ENCODE results near the gene COL5A3. TPM values are rescaled to one million over a fixed set of nuclear protein-coding genes. Genes with fewer than 3 reads are reported as not detected.
A peak's percentile ranks its signal among the peaks of the same experiment; 100 is the strongest.

COL5A3 gene
- polyA plus RNA-seq, 3 donors from 2014 or later: not detected

GRCh38 chr19:9981406-9982260 is 28.7 kb downstream of the COL5A3 start:
- no peak for DNase-seq
- Mint-ChIP-seq H3K4me1 (no peaks in the 10 kb centered on the region), H3K27ac (no peak overlapping the region), H3K4me3 (no peak overlapping the region), H3K27me3 (ENCODE audit: low read depth in 3 of 3) (peaks cover 0 to 3% (median 0%) of the 10 kb centered on the region in 3 donors), H3K9me3 (no peaks in the 10 kb centered on the region), H3K36me3 (no peaks in the 10 kb centered on the region)

DNA sequence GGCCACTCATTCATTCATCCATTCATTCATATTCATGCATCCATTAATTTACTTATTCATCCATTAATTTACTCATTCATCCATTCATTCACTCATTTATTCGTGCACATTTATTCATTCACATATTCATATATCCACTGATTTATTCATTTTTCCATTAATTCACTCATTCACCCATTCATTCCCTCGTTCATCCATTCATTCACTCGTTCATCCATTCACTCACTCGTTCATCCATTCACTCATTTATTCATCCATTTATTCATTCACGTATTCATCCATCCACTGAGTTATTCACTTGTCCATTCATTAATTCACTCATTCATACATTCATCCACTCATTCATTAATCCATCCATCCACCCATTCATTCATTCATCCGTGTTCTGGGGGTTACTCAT is 38.2 kb downstream of the COL5A3 start:
- Mint-ChIP-seq H3K9me3 (no peaks in the 10 kb centered on the region), H3K27me3 (ENCODE audit: low read depth in 3 of 3) (peaks cover 0 to 19% (median 12%) of the 10 kb centered on the region in 3 donors), H3K36me3 (peaks cover 0 to 16% (median 0%) of the 10 kb centered on the region in 3 donors), H3K27ac (no peak overlapping the region), H3K4me1 (peaks cover 10 to 11% of the 10 kb centered on the region in 2 donors), H3K4me3 (no peak overlapping the region)
- DNase-seq: no peak

DNA sequence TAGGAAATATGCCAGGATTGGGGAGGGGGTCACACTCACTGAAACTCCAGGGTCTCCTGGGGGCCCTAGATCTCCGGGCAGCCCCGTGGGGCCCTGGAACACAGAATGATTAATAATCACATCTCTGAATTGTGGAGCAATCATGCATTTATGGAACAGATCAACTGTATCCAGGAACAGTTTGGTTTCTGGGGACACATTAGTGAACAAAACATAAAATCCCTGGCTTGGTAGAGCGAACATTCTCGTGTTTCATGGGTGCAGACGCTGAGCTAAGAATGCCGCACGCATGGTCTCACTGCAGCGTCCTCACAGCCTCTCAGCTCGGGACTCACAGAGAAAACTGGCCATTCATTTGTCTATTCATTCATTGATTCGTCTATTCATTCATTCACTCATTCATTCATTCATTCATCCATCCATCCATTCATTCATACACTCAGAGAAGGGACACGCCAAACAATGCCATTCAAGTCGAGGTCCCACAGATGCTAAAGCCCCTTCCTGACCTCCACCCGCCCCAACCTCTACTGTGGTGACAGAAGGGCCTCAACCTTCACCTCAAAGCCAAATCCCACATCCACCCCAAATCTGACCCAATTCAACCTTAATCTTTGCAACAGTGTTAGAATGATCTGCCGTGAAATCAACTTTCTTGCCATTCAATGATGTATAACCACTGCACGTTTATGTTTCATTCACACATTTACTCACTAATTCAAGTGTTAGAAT is 39.0 kb downstream of the COL5A3 start:
- Mint-ChIP-seq H3K36me3 (peaks cover 0 to 16% (median 0%) of the 10 kb centered on the region in 3 donors), H3K4me3 (no peak overlapping the region), H3K27ac (no peak overlapping the region), H3K9me3 (no peaks in the 10 kb centered on the region), H3K27me3 (ENCODE audit: low read depth in 3 of 3) (peaks cover 2 to 23% (median 15%) of the 10 kb centered on the region in 3 donors), H3K4me1 (peaks cover 10 to 11% of the 10 kb centered on the region in 2 donors)
- peak in 1 of 3 donors; percentile 17 for DNase-seq

- Mint-ChIP-seq H3K27me3 (ENCODE audit: low read depth in 3 of 3) (peaks cover 4 to 23% (median 15%) of the 10 kb centered on the region in 3 donors), H3K4me3 (no peak overlapping the region), H3K27ac (no peak overlapping the region), H3K4me1 (peaks cover 10 to 11% of the 10 kb centered on the region in 2 donors), H3K36me3 (peaks cover 0 to 16% (median 0%) of the 10 kb centered on the region in 3 donors), H3K9me3 (no peaks in the 10 kb centered on the region)
- DNase-seq: no peak
Observed at GRCh38 chr19:9970481-9970880, 39.8 kb downstream of the COL5A3 start.

DNA sequence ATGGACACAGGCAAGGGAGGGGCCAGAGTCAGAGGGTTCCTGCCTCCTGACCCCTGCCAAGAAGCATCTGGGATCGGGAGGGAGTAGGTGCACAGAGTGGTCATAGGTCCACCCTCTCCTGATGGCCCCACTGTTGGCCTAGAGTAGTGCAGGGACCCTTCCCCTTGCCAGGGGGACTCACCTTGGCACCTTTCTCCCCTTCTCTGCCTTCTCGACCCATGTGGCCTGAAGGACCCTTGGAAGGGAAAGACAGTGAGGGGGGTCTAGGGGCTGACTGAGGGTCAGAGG is 40.7 kb downstream of the COL5A3 start:
- H3K4me1 Mint-ChIP-seq: peaks cover 10 to 11% of the 10 kb centered on the region in 2 donors
- H3K9me3 Mint-ChIP-seq: no peaks in the 10 kb centered on the region
- H3K4me3 Mint-ChIP-seq: no peak overlapping the region
- H3K27ac Mint-ChIP-seq: no peak overlapping the region
- peaks cover 0 to 16% (median 0%) of the 10 kb centered on the region in 3 donors for H3K36me3 Mint-ChIP-seq
- peaks cover 4 to 23% (median 15%) of the 10 kb centered on the region in 3 donors for H3K27me3 Mint-ChIP-seq (ENCODE audit: low read depth in 3 of 3)
- DNase-seq: no peak

DNA sequence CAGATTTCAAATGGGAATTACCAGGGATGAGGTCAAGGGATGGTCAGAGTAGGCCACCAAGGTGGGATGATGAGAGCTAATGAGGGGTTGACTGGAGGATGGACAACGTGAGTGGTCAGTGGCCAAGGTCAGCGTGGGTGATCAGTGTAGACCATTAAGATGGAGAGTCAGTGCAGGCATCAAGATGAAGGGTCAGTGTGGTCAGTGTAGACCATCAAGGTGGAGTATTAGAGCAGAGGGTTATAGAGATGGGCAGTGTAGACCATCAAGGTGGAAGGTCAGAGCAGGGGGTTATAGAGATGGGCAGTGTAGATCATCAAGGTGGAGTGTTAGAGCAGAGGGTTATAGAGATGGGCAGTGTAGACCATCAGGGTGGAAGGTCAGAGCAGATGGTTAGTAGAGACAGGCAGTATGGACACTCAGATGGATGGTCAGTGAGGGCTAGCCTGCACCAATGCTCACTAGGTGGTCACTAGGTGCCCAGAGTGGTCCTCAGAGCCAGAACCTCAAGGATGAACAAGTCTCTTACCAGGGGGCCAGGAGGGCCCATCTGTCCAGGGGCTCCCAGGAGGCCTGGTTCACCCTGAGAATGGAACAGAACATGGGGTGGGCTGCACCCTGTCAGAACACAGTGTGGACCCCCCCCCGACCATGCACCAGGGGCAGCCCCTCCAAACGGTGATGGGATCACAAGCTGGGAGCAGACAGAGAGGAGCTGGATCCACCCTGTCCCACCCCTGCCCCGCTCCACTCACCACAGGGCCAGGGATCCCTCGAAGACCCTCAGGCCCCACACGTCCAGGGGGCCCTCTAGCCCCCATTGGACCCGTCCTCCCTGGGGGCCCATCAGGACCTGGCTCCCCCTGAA is 41.2 kb downstream of the COL5A3 start:
- Mint-ChIP-seq H3K27ac (no peak overlapping the region), H3K36me3 (peaks cover 0 to 16% (median 0%) of the 10 kb centered on the region in 3 donors), H3K27me3 (ENCODE audit: low read depth in 3 of 3) (peaks cover 4 to 24% (median 15%) of the 10 kb centered on the region in 3 donors), H3K9me3 (no peaks in the 10 kb centered on the region), H3K4me1 (peaks cover 10 to 11% of the 10 kb centered on the region in 2 donors), H3K4me3 (no peak overlapping the region)
- no peak for DNase-seq

DNA sequence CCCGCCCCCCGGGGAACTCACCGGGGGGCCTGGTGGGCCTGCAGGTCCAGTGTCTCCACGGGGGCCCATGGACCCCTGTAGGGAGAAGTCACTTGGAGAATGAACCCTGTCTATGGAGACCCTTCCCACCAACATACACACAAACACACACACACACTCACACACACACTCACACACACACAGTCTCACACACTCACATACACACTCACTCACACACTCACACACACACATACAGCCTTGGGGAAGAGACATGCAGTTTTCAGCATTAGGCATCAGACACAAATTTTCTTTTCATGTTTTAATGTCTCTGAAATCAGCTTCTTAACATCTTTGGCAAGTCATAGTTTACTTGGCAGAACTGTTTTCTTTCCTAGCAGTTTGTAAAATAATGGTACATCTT is 43.0 kb downstream of the COL5A3 start:
- Mint-ChIP-seq H3K27ac (no peak overlapping the region), H3K4me3 (no peak overlapping the region), H3K36me3 (peaks cover 0 to 19% (median 0%) of the 10 kb centered on the region in 3 donors), H3K4me1 (peaks cover 10 to 11% of the 10 kb centered on the region in 2 donors), H3K27me3 (ENCODE audit: low read depth in 3 of 3) (peaks cover 4 to 27% (median 14%) of the 10 kb centered on the region in 3 donors), H3K9me3 (no peaks in the 10 kb centered on the region)
- no peak for DNase-seq

DNA sequence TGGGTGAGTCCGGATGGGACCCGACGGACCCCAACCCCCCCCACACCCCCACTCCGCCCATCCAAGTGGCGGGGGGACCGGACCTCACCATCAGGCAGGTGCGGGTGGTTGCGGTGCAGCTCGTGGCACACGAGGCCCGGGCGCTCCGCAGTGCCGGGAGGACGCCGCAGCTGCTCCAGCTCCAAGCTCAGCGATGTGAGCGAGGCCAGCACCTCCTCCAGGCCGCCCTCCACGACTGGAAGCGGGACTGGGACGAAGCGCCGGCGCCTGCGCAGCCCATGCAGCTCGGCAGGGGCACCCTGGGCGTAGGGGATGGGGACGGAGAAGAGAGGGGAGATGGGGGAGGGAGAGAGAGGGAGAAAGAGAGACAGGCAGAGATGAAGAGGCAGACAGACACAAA is 43.9 kb downstream of the COL5A3 start:
- Mint-ChIP-seq H3K27me3 (ENCODE audit: low read depth in 3 of 3) (peaks cover 4 to 25% (median 11%) of the 10 kb centered on the region in 3 donors), H3K9me3 (no peaks in the 10 kb centered on the region), H3K36me3 (peaks cover 0 to 14% (median 0%) of the 10 kb centered on the region in 3 donors), H3K4me3 (no peak overlapping the region), H3K4me1 (peaks cover 2 to 5% of the 10 kb centered on the region in 2 donors), H3K27ac (no peak overlapping the region)
- DNase-seq: no peak

DNA sequence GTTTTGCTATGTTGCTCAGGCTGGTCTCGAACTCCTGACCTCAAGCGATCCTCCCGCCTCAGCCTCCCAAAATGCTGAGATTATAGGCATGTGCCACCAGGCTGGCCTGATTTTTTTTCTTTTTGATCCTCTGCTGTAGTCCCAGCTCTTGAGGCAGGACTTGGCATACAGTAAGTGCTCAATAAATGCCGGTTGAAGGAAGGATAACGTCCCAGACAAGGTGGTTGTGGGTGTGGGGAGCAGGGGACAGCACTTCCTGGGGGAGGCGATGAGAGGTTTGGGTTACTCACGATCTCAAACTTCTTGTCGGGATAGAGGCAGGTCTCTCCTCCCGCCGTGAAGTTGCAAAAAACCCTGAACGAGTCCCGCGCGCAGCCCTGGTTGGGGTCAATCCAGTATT is 44.3 kb downstream of the COL5A3 start:
- peaks cover 4 to 22% (median 9%) of the 10 kb centered on the region in 3 donors for H3K27me3 Mint-ChIP-seq (ENCODE audit: low read depth in 3 of 3)
- H3K4me3 Mint-ChIP-seq: no peak overlapping the region

DNA sequence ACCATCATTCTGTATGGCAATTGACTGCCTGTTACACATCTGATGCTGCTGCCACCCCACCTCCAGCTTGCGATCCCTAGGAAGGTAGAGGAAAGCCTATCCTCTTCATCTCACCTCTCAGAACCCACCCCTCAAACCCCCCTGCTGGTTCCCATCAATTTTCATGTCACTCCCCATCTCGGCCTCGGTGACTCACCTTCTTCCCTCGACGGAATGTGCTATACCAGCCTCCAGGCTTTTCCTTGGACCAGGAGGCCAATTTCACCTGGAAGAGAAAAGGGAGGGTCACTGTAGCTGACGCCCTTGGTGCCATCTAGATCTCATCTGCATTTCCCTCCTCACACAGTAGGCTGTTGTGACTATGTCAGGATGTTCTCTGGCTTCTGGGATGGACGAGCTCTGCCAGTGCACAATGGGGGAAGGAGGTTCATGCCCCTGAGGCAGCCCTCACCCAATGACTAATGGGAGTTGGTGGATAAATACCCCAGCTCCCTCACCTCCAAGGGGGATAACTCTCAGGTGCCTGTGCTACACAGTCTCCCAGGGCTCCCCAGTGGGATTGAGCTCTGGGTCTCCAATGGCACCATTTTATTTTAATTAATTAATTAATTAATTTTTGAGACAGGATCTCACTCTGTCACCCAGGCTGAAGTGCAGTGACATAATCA is 47.5 kb downstream of the COL5A3 start:
- Mint-ChIP-seq H3K9me3 (no peaks in the 10 kb centered on the region), H3K27ac (peak overlapping the region in 1 of 6 donors; percentile 64), H3K27me3 (ENCODE audit: low read depth in 3 of 3) (peaks cover 4 to 16% (median 11%) of the 10 kb centered on the region in 3 donors), H3K36me3 (peaks cover 0 to 9% (median 0%) of the 10 kb centered on the region in 3 donors), H3K4me3 (no peak overlapping the region), H3K4me1 (no peaks in the 10 kb centered on the region)
- no peak for DNase-seq

More for the DNA sequence above, 44.3 kb downstream of the COL5A3 start:
- H3K36me3 Mint-ChIP-seq: peaks cover 0 to 12% (median 0%) of the 10 kb centered on the region in 3 donors
- H3K4me1 Mint-ChIP-seq: peaks cover 0 to under 1% of the 10 kb centered on the region in 2 donors
- H3K9me3 Mint-ChIP-seq: no peaks in the 10 kb centered on the region
- no peak for DNase-seq
- H3K27ac Mint-ChIP-seq: no peak overlapping the region

DNA sequence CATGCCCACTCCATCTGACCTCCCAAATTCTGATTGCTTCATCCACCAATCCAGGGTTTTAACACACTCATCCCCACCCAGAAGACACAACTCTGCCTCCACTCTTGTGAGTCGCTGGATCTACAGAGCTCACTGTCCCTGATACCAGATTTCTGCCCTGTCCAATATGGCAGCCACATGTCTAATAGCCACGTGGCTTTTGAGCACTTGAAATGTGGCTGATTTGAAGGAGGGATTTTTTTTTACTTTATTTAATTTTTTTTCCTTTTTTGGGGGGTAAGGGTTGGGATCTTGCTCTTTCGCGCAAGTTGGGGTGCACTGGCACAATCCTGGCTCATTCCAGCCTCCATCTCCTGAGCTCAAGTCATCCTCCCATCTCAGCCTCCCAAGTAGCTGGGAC is 49.2 kb downstream of the COL5A3 start:
- H3K27ac Mint-ChIP-seq: no peak overlapping the region
- no peaks in the 10 kb centered on the region for H3K4me1 Mint-ChIP-seq
- peaks cover 0 to 9% (median 0%) of the 10 kb centered on the region in 3 donors for H3K36me3 Mint-ChIP-seq
- peaks cover 2 to 9% (median 3%) of the 10 kb centered on the region in 3 donors for H3K27me3 Mint-ChIP-seq (ENCODE audit: low read depth in 3 of 3)
- no peaks in the 10 kb centered on the region for H3K9me3 Mint-ChIP-seq
- H3K4me3 Mint-ChIP-seq: peak overlapping the region in 1 of 5 donors; percentile 9
- no peak for DNase-seq

GRCh38 chr19:9958379-9958821 is 51.9 kb downstream of the COL5A3 start:
- H3K9me3 Mint-ChIP-seq: no peaks in the 10 kb centered on the region
- peaks cover 0 to 9% (median 0%) of the 10 kb centered on the region in 3 donors for H3K36me3 Mint-ChIP-seq
- no peaks in the 10 kb centered on the region for H3K4me1 Mint-ChIP-seq
- no peak overlapping the region for H3K4me3 Mint-ChIP-seq
- peaks cover 0 to 9% (median 0%) of the 10 kb centered on the region in 3 donors for H3K27me3 Mint-ChIP-seq (ENCODE audit: low read depth in 3 of 3)
- H3K27ac Mint-ChIP-seq: no peak overlapping the region
- no peak for DNase-seq

GRCh38 chr19:9956956-9957355 is 53.3 kb downstream of the COL5A3 start:
- Mint-ChIP-seq H3K36me3 (peaks cover 0 to 4% (median 0%) of the 10 kb centered on the region in 3 donors), H3K9me3 (no peaks in the 10 kb centered on the region), H3K4me1 (no peaks in the 10 kb centered on the region), H3K27ac (no peak overlapping the region), H3K27me3 (ENCODE audit: low read depth in 3 of 3) (peaks cover 0 to 9% (median 0%) of the 10 kb centered on the region in 3 donors), H3K4me3 (no peak overlapping the region)
- DNase-seq: no peak

All from immature natural killer cell (primary cell).